Neural progenitor cell (in vitro differentiated cells): ENCODE measurements around the gene BMP7.

Experiments
- EZH2phosphoT487 ChIP-seq: fragments of 200-600 bp; sonication (generic); IDR thresholded peaks from 2 replicates; pipeline ENCODE4 v1.6.1; 2017; ENCODE audit warnings: antibody characterized with exemption
- TF ChIP-seq, protein P1 (sequence below): fragments of 200-600 bp; sonication (generic); IDR thresholded peaks from 2 replicates; pipeline ENCODE4 v1.5.1; 2017; ENCODE audit warnings: antibody characterized with exemption, mild to moderate bottlenecking

DNA sequence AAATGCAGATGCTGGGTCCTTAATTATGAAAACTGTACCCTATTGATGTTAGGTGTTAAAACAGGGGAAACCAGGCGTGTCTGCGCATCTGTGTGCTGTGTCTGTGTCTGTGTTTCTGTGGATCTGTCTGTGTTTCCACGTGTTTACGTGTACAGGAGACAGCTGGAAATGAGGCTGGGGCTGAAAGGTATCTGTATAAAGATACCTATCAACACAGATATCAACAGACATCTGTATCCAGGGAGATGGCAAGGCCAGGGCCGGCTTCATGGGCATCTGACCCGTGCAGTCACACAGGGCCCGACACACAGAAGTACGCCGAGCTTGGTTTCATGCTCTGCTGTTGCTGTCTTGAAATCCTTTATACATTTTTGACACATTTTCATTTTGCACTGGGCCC lies 48.6 kb downstream of the BMP7 start:
- TF ChIP-seq, protein P1, sequence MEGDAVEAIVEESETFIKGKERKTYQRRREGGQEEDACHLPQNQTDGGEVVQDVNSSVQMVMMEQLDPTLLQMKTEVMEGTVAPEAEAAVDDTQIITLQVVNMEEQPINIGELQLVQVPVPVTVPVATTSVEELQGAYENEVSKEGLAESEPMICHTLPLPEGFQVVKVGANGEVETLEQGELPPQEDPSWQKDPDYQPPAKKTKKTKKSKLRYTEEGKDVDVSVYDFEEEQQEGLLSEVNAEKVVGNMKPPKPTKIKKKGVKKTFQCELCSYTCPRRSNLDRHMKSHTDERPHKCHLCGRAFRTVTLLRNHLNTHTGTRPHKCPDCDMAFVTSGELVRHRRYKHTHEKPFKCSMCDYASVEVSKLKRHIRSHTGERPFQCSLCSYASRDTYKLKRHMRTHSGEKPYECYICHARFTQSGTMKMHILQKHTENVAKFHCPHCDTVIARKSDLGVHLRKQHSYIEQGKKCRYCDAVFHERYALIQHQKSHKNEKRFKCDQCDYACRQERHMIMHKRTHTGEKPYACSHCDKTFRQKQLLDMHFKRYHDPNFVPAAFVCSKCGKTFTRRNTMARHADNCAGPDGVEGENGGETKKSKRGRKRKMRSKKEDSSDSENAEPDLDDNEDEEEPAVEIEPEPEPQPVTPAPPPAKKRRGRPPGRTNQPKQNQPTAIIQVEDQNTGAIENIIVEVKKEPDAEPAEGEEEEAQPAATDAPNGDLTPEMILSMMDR, result no peak
- TF ChIP-seq EZH2phosphoT487, result no peak
